ENCODE results near the gene CRIM1. TPM values are rescaled to one million over a fixed set of nuclear protein-coding genes. Genes with fewer than 3 reads are reported as not detected.
A peak's percentile ranks its signal among the peaks of the same experiment; 100 is the strongest.

CRIM1 gene
- total RNA-seq, 4 donors from 2014 or later: 140 to 429 (median 201) TPM

DNA sequence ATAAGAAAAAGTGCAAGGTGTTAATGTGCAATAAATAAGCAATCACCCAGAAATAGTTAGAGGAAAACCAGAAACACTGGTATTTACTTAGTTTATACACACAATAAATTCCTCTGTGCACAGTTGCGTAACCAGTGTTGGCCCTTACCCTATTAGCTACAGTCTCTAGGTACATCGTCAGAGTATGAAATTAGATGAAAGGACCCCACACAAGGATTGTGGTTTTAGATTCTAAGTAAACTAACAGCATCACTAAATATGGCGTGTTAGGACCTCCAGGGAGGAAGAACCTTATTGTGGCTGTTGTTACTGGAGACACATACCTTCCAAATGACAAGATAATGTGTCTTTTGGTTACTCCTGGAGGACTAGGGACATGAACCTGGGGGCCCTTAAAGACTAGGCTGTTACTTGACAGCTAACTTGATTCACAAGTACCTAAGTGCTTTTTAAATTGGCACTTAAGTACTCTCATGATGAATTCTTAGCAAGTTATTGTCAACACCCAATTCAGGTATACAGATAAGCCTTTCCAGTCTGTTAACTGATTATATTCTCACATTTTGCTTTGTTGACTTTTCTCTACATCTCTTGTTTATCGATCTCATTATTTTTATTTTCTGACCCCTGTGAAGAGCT lies 127.1 kb downstream of the CRIM1 start:
- peak in 1 of 2 donors; percentile 32 for TF ChIP-seq POLR2AphosphoS5 (IDR thresholded peaks at IDR 0.05)
- TF ChIP-seq POLR2A (IDR thresholded peaks at IDR 0.05; ENCODE audit: low read depth): no peak
- no peak for TF ChIP-seq EP300 (IDR thresholded peaks at IDR 0.05)
- intact Hi-C loops (cut with DNase I): no loop called here
- H3K27me3 ChIP-seq: no peaks in the 10 kb centered on the region
- peaks cover 5 to 54% (median 40%) of the 10 kb centered on the region in 4 donors for H3K36me3 ChIP-seq
- H3K4me1 ChIP-seq: peaks cover 52 to 78% (median 71%) of the 10 kb centered on the region in 4 donors
- no peak for DNase-seq (ENCODE audit: extremely low spot score)
- H3K27ac ChIP-seq (replicated peaks in 1 of 4): peak overlapping the region; percentile 73 to 85 (median 77)
- 79% methylated on average over 4 of the region's 4 CpGs for WGBS
- no peak overlapping the region for H3K4me3 ChIP-seq
- H3K9me3 ChIP-seq: no peaks in the 10 kb centered on the region

DNA sequence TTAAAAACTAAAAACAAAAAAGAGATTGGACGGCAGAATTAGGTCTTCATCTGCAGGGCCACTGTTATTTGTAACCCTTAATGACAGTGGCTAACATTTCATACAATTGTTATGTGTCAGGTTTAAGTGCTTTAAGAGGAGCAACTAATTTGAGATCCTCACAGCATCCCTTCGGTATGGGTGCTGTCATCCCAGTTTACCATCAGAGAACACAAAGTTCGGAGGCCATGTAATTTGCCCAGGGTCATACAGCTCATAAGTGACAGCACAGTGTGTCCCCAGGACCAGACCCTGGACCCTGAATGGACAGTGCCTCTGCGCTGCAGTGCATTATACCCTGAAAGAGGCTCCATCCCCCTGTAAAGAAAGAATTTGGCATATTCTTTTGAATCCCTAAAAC lies 127.7 kb downstream of the CRIM1 start:
- Histone ChIP-seq H3K27me3 (no peaks in the 10 kb centered on the region), H3K4me1 (peaks cover 50 to 78% (median 71%) of the 10 kb centered on the region in 4 donors), H3K9me3 (no peaks in the 10 kb centered on the region), H3K4me3 (no peak overlapping the region), H3K27ac (replicated peaks in 1 of 4) (peak overlapping the region; percentile 73 to 85 (median 77)), H3K36me3 (peaks cover 4 to 52% (median 39%) of the 10 kb centered on the region in 4 donors)
- WGBS: 93% methylated on average over 4 of the region's 4 CpGs
- DNase-seq (ENCODE audit: extremely low spot score): no peak
- intact Hi-C loops (cut with DNase I): no loop called here
- TF ChIP-seq POLR2AphosphoS5 (IDR thresholded peaks at IDR 0.05) (peak in 1 of 2 donors; percentile 4), EP300 (IDR thresholded peaks at IDR 0.05) (no peak), POLR2A (IDR thresholded peaks at IDR 0.05; ENCODE audit: low read depth) (no peak)
- TF ChIP-seq, protein P1, sequence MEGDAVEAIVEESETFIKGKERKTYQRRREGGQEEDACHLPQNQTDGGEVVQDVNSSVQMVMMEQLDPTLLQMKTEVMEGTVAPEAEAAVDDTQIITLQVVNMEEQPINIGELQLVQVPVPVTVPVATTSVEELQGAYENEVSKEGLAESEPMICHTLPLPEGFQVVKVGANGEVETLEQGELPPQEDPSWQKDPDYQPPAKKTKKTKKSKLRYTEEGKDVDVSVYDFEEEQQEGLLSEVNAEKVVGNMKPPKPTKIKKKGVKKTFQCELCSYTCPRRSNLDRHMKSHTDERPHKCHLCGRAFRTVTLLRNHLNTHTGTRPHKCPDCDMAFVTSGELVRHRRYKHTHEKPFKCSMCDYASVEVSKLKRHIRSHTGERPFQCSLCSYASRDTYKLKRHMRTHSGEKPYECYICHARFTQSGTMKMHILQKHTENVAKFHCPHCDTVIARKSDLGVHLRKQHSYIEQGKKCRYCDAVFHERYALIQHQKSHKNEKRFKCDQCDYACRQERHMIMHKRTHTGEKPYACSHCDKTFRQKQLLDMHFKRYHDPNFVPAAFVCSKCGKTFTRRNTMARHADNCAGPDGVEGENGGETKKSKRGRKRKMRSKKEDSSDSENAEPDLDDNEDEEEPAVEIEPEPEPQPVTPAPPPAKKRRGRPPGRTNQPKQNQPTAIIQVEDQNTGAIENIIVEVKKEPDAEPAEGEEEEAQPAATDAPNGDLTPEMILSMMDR (IDR thresholded peaks at IDR 0.05): no peak

DNA sequence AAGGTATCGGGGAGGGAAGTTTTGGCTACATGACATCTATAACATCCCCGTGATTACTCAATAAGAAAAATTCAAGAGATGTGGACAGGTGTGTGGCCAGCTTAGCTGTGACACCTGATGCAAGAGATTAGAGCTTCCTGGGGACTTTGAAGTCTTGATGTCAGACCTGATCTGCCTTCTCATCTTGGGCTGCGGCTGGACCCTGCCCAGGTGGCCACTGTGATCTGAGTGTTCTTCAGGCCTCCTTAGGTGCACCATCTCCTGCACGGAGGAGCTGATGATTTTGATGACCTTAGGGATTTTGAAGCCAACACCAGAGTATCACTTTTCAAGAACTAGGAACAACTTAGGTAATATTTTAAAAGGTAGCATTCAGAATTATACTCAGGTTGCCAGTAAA lies 128.9 kb downstream of the CRIM1 start:
- TF ChIP-seq POLR2A (IDR thresholded peaks at IDR 0.05; ENCODE audit: low read depth): no peak
- TF ChIP-seq POLR2AphosphoS5 (IDR thresholded peaks at IDR 0.05): no peak
- TF ChIP-seq EP300 (IDR thresholded peaks at IDR 0.05): no peak
- TF ChIP-seq, protein P1 (IDR thresholded peaks at IDR 0.05): no peak
- peaks cover 59 to 80% (median 74%) of the 10 kb centered on the region in 4 donors for H3K4me1 ChIP-seq
- H3K27ac ChIP-seq (replicated peaks in 1 of 4): peak overlapping the region; percentile 73 to 85 (median 77)
- no peaks in the 10 kb centered on the region for H3K27me3 ChIP-seq
- WGBS: 100% methylated on average over 4 of the region's 4 CpGs
- DNase-seq (ENCODE audit: extremely low spot score): no peak
- H3K9me3 ChIP-seq: no peaks in the 10 kb centered on the region
- no peak overlapping the region for H3K4me3 ChIP-seq
- intact Hi-C loops (cut with DNase I): no loop called here
- peaks cover 4 to 52% (median 34%) of the 10 kb centered on the region in 4 donors for H3K36me3 ChIP-seq

DNA sequence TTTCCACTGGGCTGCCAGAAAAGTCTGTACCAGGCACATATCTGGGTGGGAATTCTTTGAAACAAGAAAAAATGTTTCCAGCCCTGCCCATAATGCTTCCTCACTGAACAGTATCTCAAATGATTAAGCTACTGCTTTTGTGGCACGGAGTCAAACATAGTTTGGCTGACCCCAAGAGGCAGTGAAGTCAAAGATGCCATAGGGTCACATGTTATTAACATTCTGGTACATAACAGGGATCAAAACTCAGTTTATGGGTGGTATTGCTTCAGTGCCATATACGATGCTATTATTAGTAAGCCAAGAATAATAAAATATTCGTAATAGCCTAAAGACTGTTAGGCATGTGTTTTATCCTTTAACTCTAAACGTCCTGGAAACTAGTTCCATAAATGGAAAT lies 129.9 kb downstream of the CRIM1 start:
- Histone ChIP-seq H3K27me3 (no peaks in the 10 kb centered on the region), H3K4me1 (peaks cover 62 to 91% (median 83%) of the 10 kb centered on the region in 4 donors), H3K4me3 (no peak overlapping the region), H3K9me3 (no peaks in the 10 kb centered on the region), H3K27ac (replicated peaks in 1 of 4) (peak overlapping the region; percentile 73 to 85 (median 77)), H3K36me3 (peaks cover 4 to 41% (median 24%) of the 10 kb centered on the region in 4 donors)
- no peak for DNase-seq (ENCODE audit: extremely low spot score)
- TF ChIP-seq EP300 (IDR thresholded peaks at IDR 0.05) (no peak), POLR2A (IDR thresholded peaks at IDR 0.05; ENCODE audit: low read depth) (no peak), POLR2AphosphoS5 (IDR thresholded peaks at IDR 0.05) (peak in 1 of 2 donors; percentile 56)
- TF ChIP-seq, protein P1 (IDR thresholded peaks at IDR 0.05): no peak
- 25% methylated on average over 4 of the region's 4 CpGs for WGBS
- intact Hi-C loops (cut with DNase I): no loop called here

DNA sequence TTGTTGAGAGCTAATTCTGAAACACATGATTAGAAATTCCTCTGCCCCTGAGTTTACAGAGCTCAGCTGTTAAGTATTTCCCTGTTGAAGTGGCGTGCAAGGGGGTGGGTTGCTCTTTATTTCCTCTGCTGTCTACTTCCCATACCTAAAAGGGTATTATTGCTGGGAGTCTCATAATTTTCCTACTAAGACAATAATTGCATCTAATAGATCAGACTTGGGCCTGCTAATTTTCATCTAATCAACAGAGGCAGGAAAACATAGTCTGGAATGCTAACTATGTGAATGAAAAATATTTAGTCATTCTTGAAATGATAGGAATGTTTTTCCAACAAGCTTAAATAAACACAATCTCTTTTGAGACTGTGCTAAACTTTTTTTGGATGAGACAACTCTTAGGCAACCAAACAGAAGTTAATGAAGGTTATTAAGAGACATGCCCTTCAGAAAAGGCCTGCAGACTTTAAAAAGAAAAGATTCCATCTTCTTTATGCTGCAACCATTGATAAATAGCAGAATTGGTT lies 131.0 kb downstream of the CRIM1 start:
- Histone ChIP-seq H3K9me3 (no peaks in the 10 kb centered on the region), H3K36me3 (peaks cover 4 to 31% (median 14%) of the 10 kb centered on the region in 4 donors), H3K4me3 (no peak overlapping the region), H3K4me1 (peaks cover 63 to 100% (median 91%) of the 10 kb centered on the region in 4 donors), H3K27ac (replicated peaks in 1 of 4) (peak overlapping the region; percentile 73 to 85 (median 77)), H3K27me3 (no peaks in the 10 kb centered on the region)
- WGBS: 20% methylated on average over 1 of the region's 1 CpG
- TF ChIP-seq POLR2A (IDR thresholded peaks at IDR 0.05; ENCODE audit: low read depth): no peak
- no peak for TF ChIP-seq EP300 (IDR thresholded peaks at IDR 0.05)
- TF ChIP-seq, protein P1 (IDR thresholded peaks at IDR 0.05): no peak
- peak in 1 of 2 donors; percentile 56 for TF ChIP-seq POLR2AphosphoS5 (IDR thresholded peaks at IDR 0.05)
- no peak for DNase-seq (ENCODE audit: extremely low spot score)
- intact Hi-C loops (cut with DNase I): no loop called here
